Liver (tissue), 9 donors: ENCODE results near the gene SLC37A2. TPM values are rescaled to one million over a fixed set of nuclear protein-coding genes. Genes with fewer than 3 reads are reported as not detected.
A peak's percentile ranks its signal among the peaks of the same experiment; 100 is the strongest.

Source experiments
- DNase-seq: peaks from one replicate; pipeline ENCODE4 v3.0.0-alpha.2; 2017; ENCODE audit warnings: low spot score
- H3K27ac ChIP-seq, 2 donors: one replicate each; pipeline ENCODE4 v1.7.0; 2013; ENCODE audit warnings: inconsistent platforms in 2 of 2, low read length in 2 of 2, control low read depth in 1 of 2, low read depth in 1 of 2, mild to moderate bottlenecking in 1 of 2
- H3K27me3 ChIP-seq, 4 donors: one replicate each; pipeline versions ENCODE4 v1.6.1 to v1.7.0; 2013; ENCODE audit warnings: low read length in 3 of 4, inconsistent platforms in 1 of 4, mild to moderate bottlenecking in 1 of 4, moderate library complexity in 1 of 4; ENCODE audit not compliant: control insufficient read depth in 4 of 4, insufficient read depth in 4 of 4
- H3K36me3 ChIP-seq, 4 donors: one replicate each; pipeline versions ENCODE4 v1.6.1 to v1.7.0; 2013; ENCODE audit warnings: low read length in 3 of 4, mild to moderate bottlenecking in 3 of 4, low read depth in 1 of 4, moderate library complexity in 1 of 4; ENCODE audit not compliant: control insufficient read depth in 4 of 4, insufficient read depth in 3 of 4
- H3K4me1 ChIP-seq, 4 donors: one replicate each; pipeline versions ENCODE4 v1.6.1 to v1.7.0; 2013; ENCODE audit warnings: low read length in 3 of 4, mild to moderate bottlenecking in 3 of 4, moderate library complexity in 1 of 4; ENCODE audit not compliant: control insufficient read depth in 4 of 4, insufficient read depth in 4 of 4
- H3K4me3 ChIP-seq, 3 donors: one replicate each; pipeline versions ENCODE4 v1.6.1 to v1.7.0; 2013; ENCODE audit warnings: low read length in 3 of 3, control low read depth in 1 of 3, low read depth in 1 of 3, mild to moderate bottlenecking in 1 of 3
- H3K9ac ChIP-seq, 2 donors: one replicate each; pipeline ENCODE4 v1.7.0; 2013; ENCODE audit warnings: low read length in 2 of 2, mild to moderate bottlenecking in 2 of 2, moderate library complexity in 2 of 2, control low read depth in 1 of 2, low read depth in 1 of 2
- H3K9me3 ChIP-seq, 4 donors: one replicate each; pipeline versions ENCODE4 v1.6.1 to v1.7.0; 2013; ENCODE audit warnings: low read length in 3 of 4; ENCODE audit not compliant: control insufficient read depth in 4 of 4
- ATF3 ChIP-seq: IDR thresholded peaks from 2 replicates; pipeline ENCODE4 v1.6.1; 2016; ENCODE audit warnings: antibody characterized with exemption
- EGR1 ChIP-seq, 2 donors: IDR thresholded peaks; 2 replicates each; pipeline ENCODE4 v1.6.1; 2016 to 2018; ENCODE audit warnings: antibody characterized with exemption in 2 of 2, low read depth in 2 of 2
- FOXA1 ChIP-seq: IDR thresholded peaks from 2 replicates; pipeline ENCODE4 v1.6.1; 2016; ENCODE audit warnings: antibody characterized with exemption
- FOXA2 ChIP-seq: IDR thresholded peaks from 2 replicates; pipeline ENCODE4 v1.6.1; 2016; ENCODE audit warnings: antibody characterized with exemption
- HNF4A ChIP-seq, 2 donors: conservative IDR thresholded peaks; 2 replicates each; pipeline ENCODE4 v1.6.1; 2016; ENCODE audit warnings: antibody characterized with exemption in 2 of 2, mild to moderate bottlenecking in 2 of 2
- HNF4G ChIP-seq: IDR thresholded peaks from 2 replicates; pipeline ENCODE4 v1.6.1; 2016; ENCODE audit warnings: antibody characterized with exemption
- JUND ChIP-seq, 2 donors: IDR thresholded peaks; 2 replicates each; pipeline ENCODE4 v1.6.1; 2016; ENCODE audit warnings: antibody characterized with exemption in 2 of 2
- MAX ChIP-seq: IDR thresholded peaks from 2 replicates; pipeline ENCODE4 v1.6.1; 2016; ENCODE audit warnings: antibody characterized with exemption
- NR2F2 ChIP-seq: IDR thresholded peaks from 2 replicates; pipeline ENCODE4 v1.6.1; 2016; ENCODE audit warnings: antibody characterized with exemption
- RAD21 ChIP-seq, 2 donors: IDR thresholded peaks; 2 replicates each; pipeline ENCODE4 v1.6.1; 2016; ENCODE audit warnings: antibody characterized with exemption in 2 of 2, mild to moderate bottlenecking in 2 of 2
- REST ChIP-seq: IDR thresholded peaks from 2 replicates; pipeline ENCODE4 v1.6.1; 2016; ENCODE audit warnings: antibody characterized with exemption, mild to moderate bottlenecking
- RXRA ChIP-seq, 2 donors: IDR thresholded peaks; 2 replicates each; pipeline ENCODE4 v1.6.1; 2017 to 2018; ENCODE audit warnings: antibody characterized with exemption in 2 of 2, mild to moderate bottlenecking in 1 of 2
- SP1 ChIP-seq: IDR thresholded peaks from 2 replicates; pipeline ENCODE4 v1.6.1; 2018; ENCODE audit warnings: antibody characterized with exemption, mild to moderate bottlenecking
- TAF1 ChIP-seq: conservative IDR thresholded peaks from 2 replicates; pipeline ENCODE4 v1.6.1; 2016; ENCODE audit warnings: antibody characterized with exemption, mild to moderate bottlenecking
- YY1 ChIP-seq: IDR thresholded peaks from 2 replicates; pipeline ENCODE4 v1.6.1; 2016; ENCODE audit warnings: antibody characterized with exemption, mild to moderate bottlenecking
- ZBTB33 ChIP-seq: IDR thresholded peaks from 2 replicates; pipeline ENCODE4 v1.6.1; 2016; ENCODE audit warnings: antibody characterized with exemption
- WGBS: extraction: QIAGEN DNeasy Blood & Tissue Kit; methylation state at CpG from one replicate; pipeline ENCODE4 v1.1.7; 2013; 5-methylcytosine and 5-hydroxymethylcytosine counted together
- polyA plus RNA-seq, 2 donors: library from polyadenylated mRNA; stranded (reverse) in 1 of 2; unstranded in 1 of 2; fragments of 200-250 nt in 1 of 2; fragments of >200 nt in 1 of 2; fragmentation: Nextera tagmentation in 1 of 2; extraction: Ambion mirVana in 1 of 2; gene quantifications; one replicate each; pipeline versions ENCODE4 v1.2.1 to v1.2.3, GENCODE V29; 2013 to 2015
- total RNA-seq, 2 donors: library from RNA; depleted of rRNA; stranded (reverse); fragments of >200 nt; gene quantifications; one replicate each; pipeline ENCODE4 v1.2.3, GENCODE V29; 2014
- TF ChIP-seq, protein P1 (sequence below): fragments of 150-350 bp; IDR thresholded peaks from 2 replicates; pipeline ENCODE4 v1.5.1; 2017; ENCODE audit warnings: improper control_type of control experiment, low read depth, low read length; ENCODE audit not compliant: missing input control
- donor health status: healthy.
- donor health status: healthy.
- donor health status: healthy.
- donor health status: healthy.
- donor health status: healthy.

SLC37A2 gene
- total RNA-seq, result 10 to 100 TPM in 1 of 2 donors, 1 to 10 TPM in 1; 6.7 to 12.3 TPM
- 1 to 10 TPM in 1 of 2 donors, under 1 TPM in 1; 0.51 to 4.4 TPM for polyA plus RNA-seq

DNA sequence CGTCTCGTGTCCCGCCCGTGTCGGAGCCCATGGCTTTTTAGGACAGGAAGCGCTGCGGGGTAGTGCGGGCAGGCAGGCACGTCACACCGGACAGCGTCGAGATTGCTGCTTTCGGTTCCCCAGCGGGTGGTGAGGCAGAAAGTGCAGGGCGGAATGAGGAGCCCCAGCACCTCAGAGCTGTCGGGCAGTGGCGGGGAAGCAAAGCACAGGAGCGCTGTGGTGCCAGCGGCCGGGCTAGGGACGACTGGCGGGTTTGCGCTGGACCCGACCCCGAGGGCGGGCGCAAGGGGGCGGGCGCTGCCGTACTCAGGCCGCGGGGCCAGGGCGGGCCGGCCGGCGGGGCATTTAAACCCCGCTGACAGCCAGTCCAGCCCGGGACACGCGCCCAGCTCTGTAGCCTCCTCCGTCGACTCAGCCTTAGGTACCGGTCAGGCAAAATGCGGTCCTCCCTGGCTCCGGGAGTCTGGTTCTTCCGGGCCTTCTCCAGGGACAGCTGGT is at the start of gene SLC37A2:
Gene SLC37A2 (plus strand): TSS at position 375 of the 498 bp plus-strand sequence. CDS start 63 bp downstream, at position 438.
- under 1% methylated on average over 46 of the region's 46 CpGs for WGBS
- no peaks in the 10 kb centered on the region for H3K9me3 ChIP-seq
- TF ChIP-seq, protein P1, sequence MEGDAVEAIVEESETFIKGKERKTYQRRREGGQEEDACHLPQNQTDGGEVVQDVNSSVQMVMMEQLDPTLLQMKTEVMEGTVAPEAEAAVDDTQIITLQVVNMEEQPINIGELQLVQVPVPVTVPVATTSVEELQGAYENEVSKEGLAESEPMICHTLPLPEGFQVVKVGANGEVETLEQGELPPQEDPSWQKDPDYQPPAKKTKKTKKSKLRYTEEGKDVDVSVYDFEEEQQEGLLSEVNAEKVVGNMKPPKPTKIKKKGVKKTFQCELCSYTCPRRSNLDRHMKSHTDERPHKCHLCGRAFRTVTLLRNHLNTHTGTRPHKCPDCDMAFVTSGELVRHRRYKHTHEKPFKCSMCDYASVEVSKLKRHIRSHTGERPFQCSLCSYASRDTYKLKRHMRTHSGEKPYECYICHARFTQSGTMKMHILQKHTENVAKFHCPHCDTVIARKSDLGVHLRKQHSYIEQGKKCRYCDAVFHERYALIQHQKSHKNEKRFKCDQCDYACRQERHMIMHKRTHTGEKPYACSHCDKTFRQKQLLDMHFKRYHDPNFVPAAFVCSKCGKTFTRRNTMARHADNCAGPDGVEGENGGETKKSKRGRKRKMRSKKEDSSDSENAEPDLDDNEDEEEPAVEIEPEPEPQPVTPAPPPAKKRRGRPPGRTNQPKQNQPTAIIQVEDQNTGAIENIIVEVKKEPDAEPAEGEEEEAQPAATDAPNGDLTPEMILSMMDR, result no peak
- TF ChIP-seq HNF4A (conservative IDR thresholded peaks at IDR 0.05) (peak in 1 of 2 donors; percentile 36), RXRA (IDR thresholded peaks at IDR 0.05) (peak in 1 of 2 donors; percentile 5), SP1 (no peak), MAX (no peak), NR2F2 (no peak), EGR1 (IDR thresholded peaks at IDR 0.05; ENCODE audit: low read depth in 2 of 2) (no peak), FOXA1 (no peak), YY1 (peak; percentile 11), FOXA2 (no peak), JUND (IDR thresholded peaks at IDR 0.05) (no peak), REST (peak; percentile 11), TAF1 (peak; percentile 24), RAD21 (IDR thresholded peaks at IDR 0.05) (peak; percentile 17 to 31), HNF4G (no peak)
- H3K36me3 ChIP-seq, result no peaks in the 10 kb centered on the region
- peak; percentile 65 for DNase-seq
- H3K27ac ChIP-seq, result peak within 1 kb of the TSS; percentile 44 to 47
- H3K9ac ChIP-seq, result peak within 1 kb of the TSS; percentile 13 to 16
- H3K27me3 ChIP-seq, result no peaks in the 10 kb centered on the region
- H3K4me3 ChIP-seq, result peak within 1 kb of the TSS; percentile 33 to 51 (median 43)
- peaks cover 6 to 8% (median 8%) of the 10 kb centered on the region in 4 donors for H3K4me1 ChIP-seq

DNA sequence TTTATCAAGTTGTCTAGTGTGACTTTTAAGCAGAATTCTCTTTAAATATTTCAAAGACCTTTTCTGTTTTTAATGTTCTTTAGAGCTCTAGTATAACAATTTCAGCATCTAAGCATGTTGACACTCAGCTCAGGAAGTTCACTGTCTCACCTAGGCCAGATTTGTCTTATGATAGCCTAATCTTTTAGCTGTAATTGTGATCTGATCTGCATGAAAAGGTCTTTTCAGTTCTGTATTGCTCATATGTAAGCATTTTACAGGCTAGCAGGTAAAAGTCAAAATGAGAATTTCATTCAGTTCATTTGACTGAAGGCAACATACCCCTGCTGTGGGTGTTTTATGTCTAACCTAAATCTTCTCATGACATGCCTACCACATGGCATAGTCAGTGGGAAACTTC is 46.7 kb upstream of the SLC37A2 start:
- no peak for DNase-seq
- Histone ChIP-seq H3K9me3 (no peaks in the 10 kb centered on the region), H3K27me3 (no peaks in the 10 kb centered on the region), H3K4me3 (no peak overlapping the region), H3K4me1 (no peaks in the 10 kb centered on the region), H3K36me3 (no peaks in the 10 kb centered on the region), H3K9ac (no peak overlapping the region), H3K27ac (no peak overlapping the region)
- TF ChIP-seq REST (no peak), TAF1 (no peak), SP1 (no peak), FOXA2 (no peak), RXRA (IDR thresholded peaks at IDR 0.05) (no peak), ATF3 (no peak), EGR1 (IDR thresholded peaks at IDR 0.05; ENCODE audit: low read depth in 2 of 2) (no peak), ZBTB33 (no peak), HNF4A (conservative IDR thresholded peaks at IDR 0.05) (no peak), NR2F2 (no peak)
- TF ChIP-seq, protein P1, result no peak
